GM20000 (cell line): ENCODE results near the gene NBPF15.
A peak's percentile ranks its signal among the peaks of the same experiment; 100 is the strongest.
"Not testable (repeated sequence)": the region's sequence is repeated elsewhere in the genome, so short reads cannot be mapped to it uniquely, and the experiment has no call there.

ENCODE experiments used
- DNase-seq: peaks from one replicate; pipeline ENCODE4 v3.0.0; 2012; ENCODE audit warnings: low spot score

The NBPF15 gene, protein sequence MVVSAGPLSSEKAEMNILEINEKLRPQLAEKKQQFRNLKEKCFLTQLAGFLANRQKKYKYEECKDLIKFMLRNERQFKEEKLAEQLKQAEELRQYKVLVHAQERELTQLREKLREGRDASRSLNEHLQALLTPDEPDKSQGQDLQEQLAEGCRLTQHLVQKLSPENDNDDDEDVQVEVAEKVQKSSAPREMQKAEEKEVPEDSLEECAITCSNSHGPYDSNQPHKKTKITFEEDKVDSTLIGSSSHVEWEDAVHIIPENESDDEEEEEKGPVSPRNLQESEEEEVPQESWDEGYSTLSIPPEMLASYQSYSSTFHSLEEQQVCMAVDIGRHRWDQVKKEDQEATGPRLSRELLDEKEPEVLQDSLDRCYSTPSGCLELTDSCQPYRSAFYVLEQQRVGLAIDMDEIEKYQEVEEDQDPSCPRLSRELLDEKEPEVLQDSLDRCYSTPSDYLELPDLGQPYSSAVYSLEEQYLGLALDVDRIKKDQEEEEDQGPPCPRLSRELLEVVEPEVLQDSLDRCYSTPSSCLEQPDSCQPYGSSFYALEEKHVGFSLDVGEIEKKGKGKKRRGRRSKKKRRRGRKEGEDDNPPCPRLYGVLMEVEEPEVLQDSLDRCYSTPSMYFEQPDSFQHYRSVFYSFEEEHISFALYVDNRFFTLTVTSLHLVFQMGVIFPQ

DNA sequence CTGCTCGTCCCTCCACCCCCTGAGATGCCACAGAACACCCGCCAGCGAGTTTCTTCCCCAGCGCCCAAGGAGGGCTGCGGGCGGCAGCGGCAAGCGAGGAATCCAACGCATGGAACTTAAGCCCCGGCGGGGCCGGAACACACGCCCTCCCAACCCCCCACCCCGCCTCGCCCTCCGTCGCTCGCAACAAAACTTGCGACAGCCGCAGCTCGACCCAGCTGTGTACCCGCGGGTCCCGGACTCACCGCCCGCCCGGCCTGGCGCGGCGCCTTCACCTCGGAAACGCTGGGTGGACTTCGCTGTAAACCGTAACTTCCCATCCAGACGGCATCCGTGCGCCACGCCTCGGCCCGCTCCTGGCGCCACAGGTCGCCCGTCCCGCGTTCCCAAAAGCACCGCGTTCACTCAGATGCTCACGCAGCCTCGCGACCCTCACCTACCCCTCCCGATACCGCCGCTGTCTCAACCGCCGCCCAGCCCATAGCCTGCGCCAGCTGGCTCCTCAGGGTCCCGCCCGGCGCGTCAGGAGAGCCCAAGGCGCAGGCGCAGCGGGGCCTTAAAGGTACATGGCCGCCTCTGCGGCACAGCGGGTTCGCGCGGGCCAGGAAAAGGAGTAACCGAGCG lies at the start of gene NBPF15:
Gene NBPF15 (minus strand): TSS at position 534 of the 624 bp plus-strand sequence. CDS start 21,666 bp downstream, outside the sequence.
- not testable (repeated sequence) for DNase-seq

DNA sequence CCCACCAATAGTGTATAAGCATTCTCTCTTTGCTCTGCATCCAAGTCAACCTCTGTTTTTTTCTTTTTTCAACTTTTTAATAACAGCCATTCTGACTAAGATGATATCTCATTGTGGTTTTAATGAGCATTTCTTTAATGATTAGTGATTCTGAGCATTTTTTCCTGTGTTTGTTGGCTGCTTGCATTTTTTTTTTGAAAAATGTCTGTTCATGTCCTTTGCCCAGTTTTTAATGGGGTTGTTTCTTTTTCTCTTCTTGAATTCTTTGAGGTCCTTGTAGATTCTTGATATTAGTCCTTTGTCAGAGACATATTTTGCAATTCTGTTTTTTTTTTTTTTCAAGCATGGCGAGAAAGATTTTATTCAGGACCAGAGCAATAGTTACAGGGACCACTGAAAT lies 35.0 kb upstream of the NBPF15 start:
- DNase-seq, result not testable (repeated sequence)

DNA sequence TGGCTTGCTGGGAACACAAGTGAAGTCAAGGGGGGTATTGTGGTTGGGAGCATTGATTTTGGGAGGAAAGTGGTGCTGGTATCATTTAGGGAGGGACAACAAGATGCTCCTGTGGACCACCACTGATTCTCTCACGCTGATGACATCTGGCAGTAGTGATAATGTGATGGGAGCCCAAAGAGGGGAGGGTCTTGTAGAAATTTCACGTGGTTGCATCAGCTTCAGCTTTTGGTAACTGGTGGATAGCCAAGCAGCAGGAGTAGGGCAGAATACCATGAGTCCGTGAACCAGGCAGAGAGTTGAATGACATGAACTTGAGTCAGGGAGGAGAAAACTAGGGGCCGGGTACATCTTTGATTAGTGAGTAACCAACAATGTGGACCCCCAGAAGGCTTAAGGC lies 32.7 kb upstream of the NBPF15 start:
- DNase-seq, result not testable (repeated sequence)

DNA sequence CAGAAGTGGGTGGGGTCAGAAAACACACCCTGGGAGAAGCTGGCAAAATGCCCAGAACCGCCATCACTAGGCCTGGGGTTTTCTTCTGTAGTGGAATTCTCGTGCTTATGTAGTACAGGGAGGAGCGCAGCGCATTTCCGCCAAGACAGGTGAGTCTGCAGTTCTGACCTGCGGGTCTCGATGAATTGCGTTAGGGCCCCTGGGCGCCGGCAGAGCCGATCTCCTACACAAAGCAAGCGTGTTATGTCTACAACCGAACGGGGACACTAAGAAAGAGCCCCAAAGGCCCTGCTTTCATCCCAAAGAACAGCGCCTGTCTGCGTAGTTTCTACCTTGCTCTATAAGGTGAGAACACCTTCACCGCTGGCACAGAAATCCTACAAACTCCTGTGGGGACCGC lies 28.9 kb upstream of the NBPF15 start:
- DNase-seq, result not testable (repeated sequence)

DNA sequence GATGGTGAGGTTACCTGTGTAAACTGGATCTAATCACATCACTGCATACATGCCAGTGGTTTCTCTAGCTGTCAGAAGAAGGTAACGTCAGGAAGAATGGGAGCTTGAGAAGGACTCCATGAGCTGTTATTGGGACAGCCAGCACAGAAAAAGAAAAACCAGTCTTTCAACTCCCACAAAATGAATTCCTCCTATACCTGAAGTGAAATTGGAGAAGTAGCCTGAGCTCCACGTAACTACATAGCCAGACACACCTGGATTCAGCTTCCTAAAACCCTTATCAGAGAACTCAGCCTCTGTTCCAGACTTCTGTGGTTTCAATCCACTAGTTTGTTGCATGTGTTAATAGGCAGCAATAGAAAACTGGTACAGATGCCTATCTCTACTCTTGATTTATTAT lies 25.5 kb upstream of the NBPF15 start:
- not testable (repeated sequence) for DNase-seq

DNA sequence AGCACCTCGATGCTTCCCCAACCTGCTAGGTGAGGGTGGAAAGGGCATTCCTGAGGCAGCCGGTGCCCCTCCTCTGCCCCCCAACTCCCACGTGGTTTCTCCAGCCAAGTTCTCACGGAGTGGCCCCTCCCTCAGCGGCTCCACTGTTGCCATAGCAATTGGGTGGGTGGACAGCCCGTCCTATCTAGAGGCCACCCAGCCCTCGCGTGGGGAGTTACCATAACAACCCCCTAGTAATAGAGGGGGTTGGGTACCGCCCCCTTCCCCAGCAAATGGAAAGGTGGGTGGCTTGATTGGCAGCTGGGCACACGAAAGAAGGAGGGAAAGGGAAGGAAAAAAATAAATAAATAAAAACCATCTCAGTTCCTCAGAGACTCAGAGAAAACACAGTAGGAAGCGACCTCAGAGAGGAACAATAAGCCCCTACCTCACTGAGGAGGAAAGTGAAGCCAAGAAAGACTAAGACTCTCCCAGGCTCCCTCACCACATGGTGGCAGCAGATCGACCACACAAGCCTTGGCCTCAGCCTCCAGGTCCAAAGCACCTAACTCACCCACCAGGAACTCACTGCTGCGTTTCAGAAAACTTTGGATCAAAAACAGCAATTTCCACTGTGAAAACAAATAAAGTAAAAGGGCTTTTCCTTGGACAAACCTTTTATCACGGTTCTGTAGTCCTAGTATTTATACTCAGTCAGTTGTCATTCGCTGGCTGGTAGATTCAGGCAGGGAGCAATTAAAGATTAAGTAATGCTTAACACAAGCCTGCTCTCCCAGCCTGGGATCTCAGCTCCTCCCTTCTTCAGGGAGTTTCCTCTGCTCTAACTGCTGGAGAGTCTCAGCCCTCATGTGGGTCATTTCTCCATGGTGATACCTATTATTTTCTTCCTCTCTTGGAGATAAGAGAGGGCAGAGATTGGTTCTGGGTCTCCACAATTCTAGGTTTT lies 23.9 kb upstream of the NBPF15 start:
- not testable (repeated sequence) for DNase-seq

DNA sequence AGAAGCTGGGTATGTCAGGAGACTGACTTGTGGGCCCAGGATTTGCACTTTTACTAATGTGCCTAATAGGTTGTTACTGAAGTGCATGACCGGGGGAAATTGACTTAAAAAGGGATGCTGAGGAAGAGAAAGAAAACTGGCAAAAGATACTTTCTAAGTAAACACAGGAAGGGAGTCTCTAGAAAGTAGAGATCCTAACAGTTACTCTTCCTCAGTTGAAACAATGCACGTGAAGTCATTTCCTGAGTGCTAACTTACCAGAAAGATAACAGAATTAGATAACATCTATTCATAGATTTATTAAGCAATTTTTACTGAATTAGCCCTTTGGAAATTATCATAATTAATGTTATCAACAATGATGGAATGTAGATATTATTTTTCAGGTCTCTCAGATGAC lies 12.4 kb upstream of the NBPF15 start:
- not testable (repeated sequence) for DNase-seq

DNA sequence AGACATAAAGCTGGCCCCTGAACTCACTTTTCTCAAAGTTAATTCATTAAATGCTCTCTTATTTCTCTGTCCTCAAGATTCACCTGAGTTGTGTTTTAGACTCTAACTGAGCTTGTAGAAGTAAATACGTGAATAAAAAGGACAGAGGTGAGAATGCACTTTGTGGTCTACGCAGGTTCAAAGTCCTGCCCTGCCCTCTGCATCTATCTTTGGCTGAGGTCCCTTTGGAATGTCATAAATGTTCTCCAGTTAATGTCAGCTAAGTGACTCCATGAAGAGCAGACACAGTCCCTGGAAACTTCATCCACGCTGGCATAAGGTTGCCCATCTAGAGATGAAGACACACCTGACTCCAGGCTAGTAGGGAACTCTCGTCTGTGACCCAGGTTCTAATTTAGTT lies 10.0 kb upstream of the NBPF15 start:
- DNase-seq, result not testable (repeated sequence)

DNA sequence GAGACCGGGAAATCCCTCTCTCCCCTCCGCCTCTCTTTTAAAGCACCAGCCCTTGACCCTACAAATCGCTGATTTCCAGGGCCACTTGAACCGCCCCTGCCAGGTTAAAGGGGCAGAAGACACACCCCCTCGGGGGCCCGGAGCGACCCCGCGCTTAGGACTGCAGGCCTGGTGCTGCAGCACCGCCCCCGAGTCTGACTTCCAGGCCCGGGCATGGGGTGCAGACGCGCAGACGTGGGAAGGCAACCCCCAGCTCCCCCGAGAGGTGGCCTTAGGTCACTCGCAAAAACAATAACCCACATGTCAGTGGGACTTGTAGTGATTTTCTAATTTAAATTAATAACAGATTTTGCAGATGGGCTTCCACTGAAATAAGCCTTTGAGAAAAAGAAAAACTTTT lies 309 bp upstream of the NBPF15 start:
- DNase-seq, result not testable (repeated sequence)

DNA sequence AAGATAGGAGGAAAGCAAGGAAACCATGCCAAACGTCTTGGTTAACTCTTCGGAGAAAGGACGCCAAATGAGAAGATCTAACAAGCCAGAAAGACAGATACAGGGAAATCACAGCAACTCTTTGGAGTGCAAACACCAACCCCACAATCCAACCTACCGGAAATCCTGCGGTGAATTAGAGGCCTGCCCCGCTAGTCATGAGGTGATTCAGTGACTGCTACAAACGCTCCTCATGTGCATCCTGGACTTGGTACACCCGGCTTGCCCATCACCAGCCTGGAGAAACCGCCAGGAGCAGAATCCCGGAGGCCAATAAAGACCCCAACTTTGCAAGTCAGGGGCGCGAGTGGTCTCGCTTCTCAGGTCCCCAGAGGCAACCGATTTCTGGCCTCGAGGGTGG lies 783 bp downstream of the NBPF15 start:
- DNase-seq, result not testable (repeated sequence)

DNA sequence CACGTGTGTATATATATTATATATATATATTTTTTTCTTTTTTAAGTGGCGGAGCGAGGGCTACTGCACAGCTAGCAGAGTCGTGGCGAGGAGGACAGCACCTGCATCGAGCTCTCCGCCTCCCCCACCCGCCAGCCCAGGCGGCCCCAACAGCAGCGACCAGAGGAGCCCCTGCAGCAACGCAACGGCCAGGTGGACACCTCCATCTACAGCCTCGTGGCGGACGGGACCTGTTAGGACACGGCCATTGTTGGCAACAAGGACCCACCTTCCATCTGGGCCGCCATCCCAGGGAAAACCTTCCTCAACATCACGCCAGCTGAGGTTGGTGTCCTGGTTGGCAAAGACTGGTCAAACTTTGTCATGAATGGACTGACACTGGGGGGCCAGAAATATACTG lies 19.1 kb downstream of the NBPF15 start:
- not testable (repeated sequence) for DNase-seq

DNA sequence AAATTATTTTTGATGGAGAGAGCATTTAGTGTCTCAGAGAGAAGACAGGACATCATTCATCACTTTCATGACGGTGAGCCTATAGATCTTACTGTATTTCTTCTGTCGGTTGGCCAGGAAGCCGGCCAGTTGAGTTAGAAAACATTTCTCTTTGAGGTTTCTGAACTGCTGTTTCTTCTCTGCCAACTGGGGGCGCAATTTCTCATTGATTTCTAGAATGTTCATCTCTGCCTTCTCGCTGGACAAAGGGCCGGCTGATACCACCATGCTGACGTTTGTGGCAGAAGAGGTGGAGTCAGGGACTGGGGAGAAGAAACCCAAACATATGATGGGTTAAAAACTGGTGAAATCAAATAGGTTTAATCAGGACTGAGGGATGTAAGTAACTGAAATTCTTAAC lies 21.7 kb downstream of the NBPF15 start:
- DNase-seq, result not testable (repeated sequence)

DNA sequence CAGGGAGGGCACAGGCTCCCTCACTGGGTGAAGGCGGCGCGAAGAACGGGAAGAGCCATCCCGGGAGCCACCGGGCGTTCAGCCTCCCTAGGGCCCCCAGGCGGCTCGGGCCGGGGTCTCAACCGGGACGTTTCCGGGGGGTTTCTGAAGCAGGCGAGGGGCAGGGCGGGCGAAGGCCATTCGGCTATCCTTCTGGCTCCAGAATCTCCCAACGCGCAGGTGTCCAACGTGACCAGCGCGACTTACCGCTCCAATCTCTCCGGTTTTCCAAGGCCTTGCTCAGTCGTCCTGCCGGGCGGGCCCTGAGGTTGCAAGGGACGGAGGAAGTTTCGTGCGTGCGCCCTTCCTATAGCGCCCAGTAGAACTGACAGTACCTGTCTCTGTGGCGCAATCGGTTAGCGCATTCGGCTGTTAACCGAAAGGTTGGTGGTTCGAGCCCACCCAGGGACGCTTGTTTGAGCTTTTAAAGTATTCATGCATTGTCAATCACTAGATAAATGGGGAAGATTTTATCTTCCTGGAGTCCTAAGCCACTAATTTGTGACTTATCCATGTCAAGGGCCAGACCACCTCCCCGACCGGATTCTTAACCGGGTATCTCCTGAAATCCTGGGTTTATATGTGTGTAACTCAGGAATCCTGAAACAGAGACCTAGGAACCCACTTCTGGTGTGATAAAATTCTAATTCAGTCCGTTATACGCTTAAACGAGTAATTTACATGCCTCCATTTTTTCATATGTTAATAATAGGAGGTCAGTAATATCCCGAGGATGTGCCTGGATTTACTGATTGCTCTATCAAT lies 42.4 kb downstream of the NBPF15 start:
- DNase-seq, result not testable (repeated sequence)

DNA sequence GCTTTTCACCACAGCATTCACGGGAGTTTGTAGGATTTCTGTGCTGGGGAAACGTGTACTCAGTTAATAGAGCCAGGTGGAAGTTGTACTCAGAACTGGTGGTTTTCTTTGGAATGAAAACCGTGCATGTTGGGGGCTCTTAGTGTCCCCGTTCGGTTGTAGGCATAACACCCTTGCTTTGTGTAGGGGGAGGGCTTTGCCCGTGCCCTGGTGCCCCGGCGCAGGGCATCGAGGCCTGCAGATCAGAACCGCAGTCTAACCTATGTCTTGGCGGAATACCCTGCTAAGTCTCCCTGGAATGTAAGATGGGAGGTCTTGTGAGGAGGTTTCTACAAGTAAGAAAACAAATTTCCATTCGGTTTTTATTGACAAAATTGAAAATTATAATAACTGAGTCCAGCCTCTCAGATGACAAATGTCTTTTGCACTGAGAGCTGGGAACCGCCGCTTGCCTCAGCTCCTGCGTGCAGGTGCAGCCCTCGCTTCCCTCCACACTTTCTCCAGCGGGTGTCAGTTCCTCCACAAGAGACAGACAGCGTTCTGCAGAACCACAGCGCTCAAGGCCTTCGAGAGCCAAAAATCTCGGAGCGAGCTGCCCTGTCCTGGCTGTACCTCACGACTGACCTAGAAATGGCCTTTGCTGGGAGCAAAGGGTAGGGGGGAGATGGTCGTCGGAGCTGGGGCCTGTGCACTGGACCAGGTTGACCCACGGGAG lies 47.9 kb downstream of the NBPF15 start:
- not testable (repeated sequence) for DNase-seq

DNA sequence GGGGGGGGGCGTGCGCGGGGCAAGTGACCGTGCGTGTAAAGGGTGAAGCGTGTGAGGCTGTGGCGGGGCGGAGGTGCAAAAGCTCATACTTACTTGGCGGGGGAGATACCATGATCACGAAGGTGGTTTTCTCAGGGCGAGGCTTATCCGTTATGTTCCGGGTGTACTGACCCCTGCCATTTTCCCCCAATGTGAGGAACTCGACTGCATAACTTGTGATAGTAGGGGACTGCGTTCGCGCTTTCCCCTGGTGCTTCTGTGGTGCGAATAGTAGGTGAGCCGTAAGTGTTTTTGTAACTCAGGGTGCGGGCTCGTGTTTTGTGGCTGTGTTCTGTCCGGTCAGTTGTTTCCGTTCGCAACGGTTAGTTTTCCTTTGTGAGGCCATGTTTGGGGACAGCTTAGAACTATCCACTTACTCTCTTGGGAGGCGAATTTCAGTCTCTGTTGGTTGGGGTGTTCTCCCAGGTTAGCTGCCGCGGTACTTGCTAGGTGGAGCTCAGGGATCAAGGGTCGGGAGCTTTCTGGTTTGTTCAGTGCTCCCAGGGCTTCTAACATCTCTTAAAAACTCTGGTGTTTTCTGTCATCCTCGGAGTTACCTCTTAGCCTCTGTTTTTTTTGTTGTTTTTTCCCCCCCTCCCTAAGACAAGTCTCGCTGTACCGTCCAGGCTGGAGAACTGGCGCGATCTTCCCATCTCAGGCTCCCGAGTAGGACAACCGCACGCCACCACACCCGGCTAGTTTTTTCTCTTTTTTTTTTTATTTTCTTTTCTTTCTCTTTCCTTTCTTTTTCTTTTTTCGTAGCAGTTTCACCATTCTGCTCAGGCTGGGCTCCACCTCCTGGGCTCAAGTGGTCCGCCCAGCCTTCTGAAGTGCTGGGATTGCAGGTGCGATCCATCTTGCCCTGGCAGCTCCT lies 48.7 kb downstream of the NBPF15 start:
- peak; percentile 80 for DNase-seq

DNA sequence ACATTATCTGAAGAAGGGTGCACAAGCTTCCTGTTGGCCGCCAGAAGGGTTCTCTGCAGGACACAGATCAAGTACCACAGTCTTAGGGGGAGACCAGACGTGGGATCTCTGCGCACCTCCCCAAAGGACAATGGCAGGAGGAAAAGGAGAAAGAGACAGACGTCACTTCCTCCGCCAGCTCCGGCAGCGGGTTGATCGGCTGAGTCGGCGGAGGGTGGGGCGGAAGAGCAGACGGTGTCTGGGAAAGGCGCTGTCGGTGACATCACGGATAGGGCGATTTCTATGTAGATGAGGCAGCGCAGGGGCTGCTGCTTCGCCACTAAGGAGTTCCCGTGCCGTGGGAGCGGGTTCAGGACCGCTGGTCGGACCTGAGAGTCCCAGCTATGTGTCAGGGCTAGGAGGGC lies 49.4 kb downstream of the NBPF15 start:
- not testable (repeated sequence) for DNase-seq

DNA sequence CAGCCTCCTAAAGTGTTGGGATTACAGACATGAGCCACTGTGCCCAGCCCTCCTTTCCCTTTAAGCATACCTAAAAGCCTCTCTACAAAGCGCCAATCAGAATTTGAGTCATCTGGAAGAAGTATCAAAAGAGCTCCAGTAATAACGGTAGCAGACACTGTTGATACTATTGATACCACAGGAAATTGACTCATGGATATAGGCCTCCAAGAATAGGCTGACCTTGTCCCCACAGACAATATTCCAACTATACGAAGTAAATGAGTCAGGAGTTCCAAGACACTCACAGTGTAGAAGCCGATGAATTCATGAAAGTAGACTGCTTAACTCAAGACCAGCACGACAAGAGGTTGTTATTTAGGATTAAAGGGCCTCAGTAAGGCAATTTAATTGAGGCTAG lies 58.7 kb downstream of the NBPF15 start:
- not testable (repeated sequence) for DNase-seq

DNA sequence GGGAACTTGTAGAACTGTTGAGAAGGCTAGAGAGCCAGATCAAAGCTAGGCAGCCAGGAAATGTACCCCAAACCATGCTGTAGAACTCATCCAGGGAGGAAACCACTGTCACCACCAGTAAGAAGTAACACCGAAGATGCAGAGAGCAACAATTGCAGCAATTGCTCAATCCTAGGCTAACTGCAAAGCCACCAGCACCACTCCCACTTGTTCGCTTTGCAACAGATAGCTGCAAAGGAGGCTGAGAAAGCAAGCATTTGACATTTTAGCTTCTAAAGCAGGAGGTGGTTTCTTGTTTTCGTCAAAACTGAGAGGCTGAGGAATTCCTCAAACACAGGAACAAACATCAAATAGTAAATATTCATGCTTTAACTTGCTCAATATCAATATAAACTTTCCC lies 89.8 kb downstream of the NBPF15 start:
- not testable (repeated sequence) for DNase-seq
